Parathyroid adenoma (tissue), 2 donors: ENCODE data around the gene FANCC.

Experiments used
- H2AFZ ChIP-seq: fragments of 300-600 bp; sonication (generic); one replicate; pipeline ENCODE4 v1.7.0; 2017; ENCODE audit warnings: antibody characterized with exemption, mild to moderate bottlenecking
- H3K27ac ChIP-seq: fragments of 300-600 bp; sonication (generic); one replicate; pipeline ENCODE4 v1.7.0; 2017
- H3K27me3 ChIP-seq: fragments of 300-600 bp; sonication (generic); one replicate; pipeline ENCODE4 v1.7.0; 2017; ENCODE audit warnings: low read length; ENCODE audit not compliant: control insufficient read depth, insufficient read depth
- H3K36me3 ChIP-seq: fragments of 300-600 bp; sonication (generic); one replicate; pipeline ENCODE4 v1.7.0; 2017; ENCODE audit warnings: low read length; ENCODE audit not compliant: control insufficient read depth, insufficient read depth
- H3K4me1 ChIP-seq: fragments of 300-600 bp; sonication (generic); one replicate; pipeline ENCODE4 v1.7.0; 2017; ENCODE audit warnings: control low read depth
- H3K4me2 ChIP-seq: fragments of 300-600 bp; sonication (generic); one replicate; pipeline ENCODE4 v1.7.0; 2017; ENCODE audit warnings: low read length
- H3K4me3 ChIP-seq: fragments of 300-600 bp; sonication (generic); one replicate; pipeline ENCODE4 v1.7.0; 2017; ENCODE audit warnings: low read depth, low read length
- H3K79me2 ChIP-seq: fragments of 300-600 bp; sonication (generic); one replicate; pipeline ENCODE4 v1.7.0; 2017; ENCODE audit warnings: control low read depth
- H3K9ac ChIP-seq: fragments of 300-600 bp; sonication (generic); one replicate; pipeline ENCODE4 v1.7.0; 2017; ENCODE audit warnings: mild to moderate bottlenecking
- H3K9me3 ChIP-seq: fragments of 300-600 bp; sonication (generic); one replicate; pipeline ENCODE4 v1.7.0; 2017; ENCODE audit warnings: low read length; ENCODE audit not compliant: control insufficient read depth
- CTCF ChIP-seq: fragments of 300-600 bp; sonication (generic); IDR thresholded peaks from one replicate; pipeline ENCODE4 v1.7.0; 2017; ENCODE audit warnings: antibody characterized with exemption, mild to moderate bottlenecking
- donor health status: primary hyperparathyroidism.

The FANCC gene

GRCh38 chr9:95105519-95106287 lies 211.8 kb downstream of the FANCC start:
- Histone ChIP-seq H3K36me3 (no peaks in the 10 kb centered on the region), H2AFZ (no peak overlapping the region)

GRCh38 chr9:95104980-95105379 lies 212.5 kb downstream of the FANCC start:
- no peak for TF ChIP-seq CTCF
- Histone ChIP-seq H3K4me2 (no peak overlapping the region), H2AFZ (no peak overlapping the region), H3K4me1 (no peaks in the 10 kb centered on the region), H3K79me2 (no peaks in the 10 kb centered on the region), H3K36me3 (no peaks in the 10 kb centered on the region), H3K9ac (no peak overlapping the region), H3K27me3 (no peaks in the 10 kb centered on the region), H3K4me3 (no peak overlapping the region), H3K9me3 (no peaks in the 10 kb centered on the region), H3K27ac (no peak overlapping the region)

More at GRCh38 chr9:95105519-95106287, 211.8 kb downstream of the FANCC start:
- Histone ChIP-seq H3K9me3 (no peaks in the 10 kb centered on the region), H3K27ac (no peak overlapping the region), H3K9ac (no peak overlapping the region), H3K27me3 (no peaks in the 10 kb centered on the region), H3K79me2 (no peaks in the 10 kb centered on the region), H3K4me3 (no peak overlapping the region), H3K4me2 (no peak overlapping the region), H3K4me1 (no peaks in the 10 kb centered on the region)
- TF ChIP-seq CTCF: no peak

GRCh38 chr9:95104581-95104960 lies 212.9 kb downstream of the FANCC start:
- Histone ChIP-seq H2AFZ (no peak overlapping the region), H3K9me3 (no peaks in the 10 kb centered on the region), H3K4me1 (no peaks in the 10 kb centered on the region), H3K27me3 (no peaks in the 10 kb centered on the region), H3K27ac (no peak overlapping the region), H3K9ac (no peak overlapping the region), H3K4me3 (no peak overlapping the region), H3K4me2 (no peak overlapping the region), H3K79me2 (no peaks in the 10 kb centered on the region), H3K36me3 (no peaks in the 10 kb centered on the region)
- no peak for TF ChIP-seq CTCF

- no peaks in the 10 kb centered on the region for H3K4me1 ChIP-seq
- H3K4me3 ChIP-seq: no peak overlapping the region
- H3K4me2 ChIP-seq: no peak overlapping the region
- H3K27ac ChIP-seq: no peak overlapping the region
- TF ChIP-seq CTCF: no peak
- H3K36me3 ChIP-seq: no peaks in the 10 kb centered on the region
- no peaks in the 10 kb centered on the region for H3K79me2 ChIP-seq
- H3K27me3 ChIP-seq: no peaks in the 10 kb centered on the region
- no peaks in the 10 kb centered on the region for H3K9me3 ChIP-seq
- H3K9ac ChIP-seq: no peak overlapping the region
- H2AFZ ChIP-seq: no peak overlapping the region
Measured at GRCh38 chr9:95103871-95104580, 213.5 kb downstream of the FANCC start.
